ENCODE data around the gene TMEM186. TPM values are rescaled to one million over a fixed set of nuclear protein-coding genes. Genes with fewer than 3 reads are reported as not detected.

Gene TMEM186
- total and polyA plus RNA-seq, 2 of the 8 experiments (the other 6 are each of a cell fraction or from before 2014, with no cell fraction given), result 13.1 TPM

DNA sequence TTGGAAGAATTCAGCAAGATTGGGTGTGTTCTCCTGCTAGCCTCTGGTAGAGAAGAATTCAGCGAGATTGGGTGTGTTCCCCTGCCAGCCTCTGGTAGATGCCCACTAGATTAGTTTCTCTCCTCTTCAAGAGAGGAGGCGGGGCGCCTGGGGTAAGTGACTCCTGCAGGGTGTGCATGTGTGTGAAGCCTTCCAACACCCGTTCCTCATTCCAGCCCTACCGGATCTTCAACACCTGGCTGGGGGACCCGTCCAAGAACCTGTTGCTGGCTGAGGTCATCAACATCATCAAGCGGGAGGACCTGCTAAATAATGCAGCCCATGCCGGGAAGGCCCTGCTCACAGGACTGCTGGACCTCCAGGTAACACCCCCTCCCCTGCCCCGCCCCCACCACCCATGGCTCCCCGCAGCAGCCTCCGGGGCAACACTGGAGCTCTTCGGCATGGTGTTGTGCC lies 21.3 kb downstream of the TMEM186 start (continued):
- TF ChIP-seq HDAC2 (IDR thresholded peaks at IDR 0.05; ENCODE audit: borderline replicate concordance in 1 of 2, low read depth in 2 of 2, low read length in 2 of 2), result no peak
- no peak for TF ChIP-seq EZH2 (IDR thresholded peaks at IDR 0.05; ENCODE audit: low read depth, low read length, severe bottlenecking)
- no peak for TF ChIP-seq SRF (IDR thresholded peaks at IDR 0.05; ENCODE audit: low read depth, low read length)
- TF ChIP-seq JUN (IDR thresholded peaks at IDR 0.05; ENCODE audit: low read depth, low read length), result no peak

All from H1 (cell line).